Smooth muscle cell (in vitro differentiated cells): ENCODE data around the gene TMEM170B. TPM values are rescaled to one million over a fixed set of nuclear protein-coding genes. Genes with fewer than 3 reads are reported as not detected.

Source experiments
- DNase-seq: peaks from one replicate; lab custom pipeline; 2025; ENCODE audit not compliant: unreplicated experiment; lab: John Stamatoyannopoulos, UW
- H2AFZ ChIP-seq: fragments of 200-600 bp; sonication (generic); 2 replicates; pipeline ENCODE4 v1.6.0; 2016; ENCODE audit warnings: antibody characterized with exemption, low read depth, mild to moderate bottlenecking
- H3F3A ChIP-seq: fragments of 200-600 bp; sonication (generic); 2 replicates; pipeline ENCODE4 v1.6.0; 2017; ENCODE audit warnings: antibody characterized with exemption, low read depth
- H3K27ac ChIP-seq: fragments of 200-600 bp; sonication (generic); 2 replicates; pipeline ENCODE4 v1.5.1; 2016; ENCODE audit warnings: low read depth, mild to moderate bottlenecking
- H3K27me3 ChIP-seq: fragments of 200-600 bp; sonication (generic); 2 replicates; pipeline ENCODE4 v1.6.1; 2016; ENCODE audit warnings: low read depth, mild to moderate bottlenecking
- H3K36me3 ChIP-seq: fragments of 200-600 bp; sonication (generic); 2 replicates; pipeline ENCODE4 v1.5.1; 2016; ENCODE audit warnings: low read depth
- H3K4me1 ChIP-seq: fragments of 200-600 bp; sonication (generic); 2 replicates; pipeline ENCODE4 v1.5.1; 2016; ENCODE audit warnings: low read depth
- H3K4me2 ChIP-seq: fragments of 200-600 bp; sonication (generic); 2 replicates; pipeline ENCODE4 v1.6.0; 2016; ENCODE audit warnings: mild to moderate bottlenecking
- H3K4me3 ChIP-seq: fragments of 200-600 bp; sonication (generic); 2 replicates; pipeline ENCODE4 v1.5.1; 2016; ENCODE audit warnings: mild to moderate bottlenecking
- H3K79me2 ChIP-seq: fragments of 200-600 bp; sonication (generic); 2 replicates; pipeline ENCODE4 v1.6.0; 2016; ENCODE audit warnings: low read depth, mild to moderate bottlenecking
- H3K9ac ChIP-seq: fragments of 200-600 bp; sonication (generic); 2 replicates; pipeline ENCODE4 v1.6.0; 2016; ENCODE audit warnings: low read depth
- H3K9me3 ChIP-seq: fragments of 200-600 bp; sonication (generic); replicated peaks from 2 replicates; pipeline ENCODE4 v1.5.1; 2016; ENCODE audit warnings: low read depth
- H4K20me1 ChIP-seq: fragments of 200-600 bp; sonication (generic); 2 replicates; pipeline ENCODE4 v1.6.0; 2016; ENCODE audit warnings: low read depth
- WGBS: methylation state at CpG from one replicate; pipeline ENCODE4 v1.1.7; 2016; ENCODE audit warnings: low lambda C conversion rate; 5-methylcytosine and 5-hydroxymethylcytosine counted together
- polyA plus RNA-seq: library from polyadenylated mRNA; unstranded; fragments of >200 nt; fragmentation: Nextera tagmentation; extraction: Ambion mirVana; gene quantifications from 2 replicates; pipeline ENCODE4 v1.2.1, GENCODE V29; 2016
- total RNA-seq: library from RNA; depleted of rRNA; stranded (reverse); fragments of >200 nt; gene quantifications from 2 replicates; pipeline ENCODE4 v1.2.3, GENCODE V29; 2014
- TF ChIP-seq, protein P1 (sequence below): fragments of 200-600 bp; sonication (generic); IDR thresholded peaks from 2 replicates; pipeline ENCODE4 v1.5.1; 2017; ENCODE audit warnings: borderline replicate concordance, mild to moderate bottlenecking, antibody characterized with exemption; ENCODE audit not compliant: insufficient read depth, poor library complexity, severe bottlenecking

The TMEM170B gene
- total and polyA plus RNA-seq, 2 experiments from 2014 or later: 0.50 to 0.81 TPM

GRCh38 chr6:11497881-11498280, 39.7 kb upstream of the TMEM170B start:
- WGBS: 82% methylated on average over 1 of the region's 1 CpG
- H3K4me3 ChIP-seq: no peak overlapping the region
- no peaks in the 10 kb centered on the region for H3K9me3 ChIP-seq
- H3K4me2 ChIP-seq: no peak overlapping the region
- no peaks in the 10 kb centered on the region for H3K79me2 ChIP-seq
- no peaks in the 10 kb centered on the region for H3K27me3 ChIP-seq
- no peaks in the 10 kb centered on the region for H3K36me3 ChIP-seq
- TF ChIP-seq, protein P1, sequence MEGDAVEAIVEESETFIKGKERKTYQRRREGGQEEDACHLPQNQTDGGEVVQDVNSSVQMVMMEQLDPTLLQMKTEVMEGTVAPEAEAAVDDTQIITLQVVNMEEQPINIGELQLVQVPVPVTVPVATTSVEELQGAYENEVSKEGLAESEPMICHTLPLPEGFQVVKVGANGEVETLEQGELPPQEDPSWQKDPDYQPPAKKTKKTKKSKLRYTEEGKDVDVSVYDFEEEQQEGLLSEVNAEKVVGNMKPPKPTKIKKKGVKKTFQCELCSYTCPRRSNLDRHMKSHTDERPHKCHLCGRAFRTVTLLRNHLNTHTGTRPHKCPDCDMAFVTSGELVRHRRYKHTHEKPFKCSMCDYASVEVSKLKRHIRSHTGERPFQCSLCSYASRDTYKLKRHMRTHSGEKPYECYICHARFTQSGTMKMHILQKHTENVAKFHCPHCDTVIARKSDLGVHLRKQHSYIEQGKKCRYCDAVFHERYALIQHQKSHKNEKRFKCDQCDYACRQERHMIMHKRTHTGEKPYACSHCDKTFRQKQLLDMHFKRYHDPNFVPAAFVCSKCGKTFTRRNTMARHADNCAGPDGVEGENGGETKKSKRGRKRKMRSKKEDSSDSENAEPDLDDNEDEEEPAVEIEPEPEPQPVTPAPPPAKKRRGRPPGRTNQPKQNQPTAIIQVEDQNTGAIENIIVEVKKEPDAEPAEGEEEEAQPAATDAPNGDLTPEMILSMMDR: no peak
- H3K4me1 ChIP-seq: peaks cover 4% of the 10 kb centered on the region
- no peak overlapping the region for H3K9ac ChIP-seq
- H2AFZ ChIP-seq: no peak overlapping the region
- H4K20me1 ChIP-seq: no peaks in the 10 kb centered on the region
- no peak overlapping the region for H3K27ac ChIP-seq
- no peak for DNase-seq
- peaks cover 8% of the 10 kb centered on the region for H3F3A ChIP-seq

DNA sequence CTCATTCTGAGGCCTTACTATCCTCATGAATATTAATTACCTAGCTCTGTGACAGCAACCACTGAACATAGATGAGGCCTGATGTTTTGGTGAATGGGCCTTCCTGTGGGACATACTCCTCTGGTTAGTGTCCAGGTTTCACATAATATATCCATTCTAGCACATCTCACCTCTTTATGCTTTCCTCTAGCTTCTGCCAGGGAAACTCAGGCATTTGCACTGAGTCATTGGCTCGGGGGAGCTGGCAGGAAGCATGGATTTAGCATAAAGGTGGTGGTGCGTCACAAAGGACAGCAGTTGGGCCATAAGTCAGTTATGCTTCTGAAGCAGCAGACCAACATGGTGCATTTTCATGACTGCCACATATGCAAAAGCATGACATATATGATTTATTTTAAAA, 37.5 kb upstream of the TMEM170B start:
- H3K36me3 ChIP-seq: no peaks in the 10 kb centered on the region
- WGBS: 55% methylated on average over 2 of the region's 2 CpGs
- no peak overlapping the region for H3K4me2 ChIP-seq
- no peak for DNase-seq
- H3K9ac ChIP-seq: no peak overlapping the region
- no peaks in the 10 kb centered on the region for H4K20me1 ChIP-seq
- H3F3A ChIP-seq: no peaks in the 10 kb centered on the region
- no peak overlapping the region for H2AFZ ChIP-seq
- H3K27me3 ChIP-seq: no peaks in the 10 kb centered on the region
- no peaks in the 10 kb centered on the region for H3K9me3 ChIP-seq
- peak overlapping the region; percentile 63 for H3K27ac ChIP-seq
- no peaks in the 10 kb centered on the region for H3K79me2 ChIP-seq
- no peak overlapping the region for H3K4me3 ChIP-seq
- H3K4me1 ChIP-seq: peaks cover 4% of the 10 kb centered on the region
- TF ChIP-seq, protein P1: no peak

- WGBS: 94% methylated on average over 3 of the region's 3 CpGs
- no peak for DNase-seq
- H3K9ac ChIP-seq: no peak overlapping the region
- H3F3A ChIP-seq: no peaks in the 10 kb centered on the region
- no peaks in the 10 kb centered on the region for H4K20me1 ChIP-seq
- H2AFZ ChIP-seq: no peak overlapping the region
- TF ChIP-seq, protein P1: no peak
- no peaks in the 10 kb centered on the region for H3K4me1 ChIP-seq
- no peaks in the 10 kb centered on the region for H3K27me3 ChIP-seq
- no peak overlapping the region for H3K4me2 ChIP-seq
- no peaks in the 10 kb centered on the region for H3K36me3 ChIP-seq
- no peaks in the 10 kb centered on the region for H3K9me3 ChIP-seq
- no peak overlapping the region for H3K4me3 ChIP-seq
- no peaks in the 10 kb centered on the region for H3K79me2 ChIP-seq
- no peak overlapping the region for H3K27ac ChIP-seq
Measured at GRCh38 chr6:11509471-11509870, 28.1 kb upstream of the TMEM170B start.

GRCh38 chr6:11514672-11515071, 22.9 kb upstream of the TMEM170B start:
- Histone ChIP-seq H3F3A (no peaks in the 10 kb centered on the region), H3K4me1 (no peaks in the 10 kb centered on the region), H3K27ac (no peak overlapping the region), H3K4me2 (no peak overlapping the region), H3K4me3 (no peak overlapping the region), H2AFZ (no peak overlapping the region), H3K9ac (no peak overlapping the region), H3K9me3 (no peaks in the 10 kb centered on the region), H3K36me3 (no peaks in the 10 kb centered on the region), H3K27me3 (no peaks in the 10 kb centered on the region), H3K79me2 (no peaks in the 10 kb centered on the region), H4K20me1 (no peaks in the 10 kb centered on the region)
- TF ChIP-seq, protein P1: no peak
- 79% methylated on average over 3 of the region's 3 CpGs for WGBS
- no peak for DNase-seq
